GM12801 (cell line): ENCODE data around the gene GAB2.

Experiments used
- TF ChIP-seq, protein P1 (sequence below): IDR thresholded peaks from one replicate; pipeline ENCODE4 v1.5.1; 2011; ENCODE audit warnings: control low read depth; ENCODE audit not compliant: insufficient read length; ENCODE audit errors: extremely low read depth

Gene GAB2

GRCh38 chr11:78350091-78350645 is 67.5 kb downstream of the GAB2 start:
- TF ChIP-seq, protein P1, sequence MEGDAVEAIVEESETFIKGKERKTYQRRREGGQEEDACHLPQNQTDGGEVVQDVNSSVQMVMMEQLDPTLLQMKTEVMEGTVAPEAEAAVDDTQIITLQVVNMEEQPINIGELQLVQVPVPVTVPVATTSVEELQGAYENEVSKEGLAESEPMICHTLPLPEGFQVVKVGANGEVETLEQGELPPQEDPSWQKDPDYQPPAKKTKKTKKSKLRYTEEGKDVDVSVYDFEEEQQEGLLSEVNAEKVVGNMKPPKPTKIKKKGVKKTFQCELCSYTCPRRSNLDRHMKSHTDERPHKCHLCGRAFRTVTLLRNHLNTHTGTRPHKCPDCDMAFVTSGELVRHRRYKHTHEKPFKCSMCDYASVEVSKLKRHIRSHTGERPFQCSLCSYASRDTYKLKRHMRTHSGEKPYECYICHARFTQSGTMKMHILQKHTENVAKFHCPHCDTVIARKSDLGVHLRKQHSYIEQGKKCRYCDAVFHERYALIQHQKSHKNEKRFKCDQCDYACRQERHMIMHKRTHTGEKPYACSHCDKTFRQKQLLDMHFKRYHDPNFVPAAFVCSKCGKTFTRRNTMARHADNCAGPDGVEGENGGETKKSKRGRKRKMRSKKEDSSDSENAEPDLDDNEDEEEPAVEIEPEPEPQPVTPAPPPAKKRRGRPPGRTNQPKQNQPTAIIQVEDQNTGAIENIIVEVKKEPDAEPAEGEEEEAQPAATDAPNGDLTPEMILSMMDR = no peak

GRCh38 chr11:78349624-78350023 is 68.0 kb downstream of the GAB2 start:
- TF ChIP-seq, protein P1 = no peak

GRCh38 chr11:78349114-78349513 is 68.5 kb downstream of the GAB2 start:
- TF ChIP-seq, protein P1 = no peak

- TF ChIP-seq, protein P1 = no peak
These were observed 69.7 kb downstream of the GAB2 start for GRCh38 chr11:78347956-78348355.

DNA sequence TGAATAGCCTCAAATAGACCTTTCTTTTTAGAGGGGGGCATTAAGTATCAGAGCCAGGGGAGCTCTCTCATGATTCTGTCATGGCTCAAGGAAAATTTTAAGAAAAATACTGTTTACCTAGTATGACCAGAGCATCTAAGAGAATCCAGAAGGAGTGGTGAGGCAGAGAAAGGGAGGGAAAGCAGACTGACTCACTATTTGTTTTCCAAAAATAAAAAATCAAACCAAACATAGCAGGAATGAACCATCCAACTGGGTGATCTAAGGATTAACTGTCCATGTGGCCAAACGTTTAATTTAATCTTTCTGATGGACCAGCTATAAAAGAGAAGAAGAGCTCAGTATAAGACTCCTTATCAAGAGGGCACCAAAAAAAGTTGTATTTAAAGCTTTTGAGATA is 70.8 kb downstream of the GAB2 start:
- TF ChIP-seq, protein P1 = no peak

- TF ChIP-seq, protein P1 = no peak
These were observed 72.2 kb downstream of the GAB2 start for GRCh38 chr11:78345450-78345849.

- TF ChIP-seq, protein P1 = no peak
These were observed 72.9 kb downstream of the GAB2 start for GRCh38 chr11:78344676-78345075.
